Astrocyte of the spinal cord (primary cell): ENCODE results near the gene TACSTD2.

ENCODE experiments used
- DNase-seq: peaks from one replicate; pipeline ENCODE4 v3.0.0; 2011; ENCODE audit warnings: low read depth, low spot score
- H3K4me3 ChIP-seq: 2 replicates; pipeline ENCODE4 v1.5.1; 2011; ENCODE audit warnings: low read depth, mild to moderate bottlenecking, low read length, moderate library complexity
- in situ Hi-C: cut with HindIII; loops from 2 replicates; pipeline ENCODE4 v1.10.0; 2017; ENCODE audit warnings: low sequenced_read_pairs
- TF ChIP-seq, protein P1 (sequence below): IDR thresholded peaks from 2 replicates; pipeline ENCODE4 v1.5.1; 2012; ENCODE audit warnings: low read depth, mild to moderate bottlenecking, low read length, inconsistent platforms

The TACSTD2 gene

DNA sequence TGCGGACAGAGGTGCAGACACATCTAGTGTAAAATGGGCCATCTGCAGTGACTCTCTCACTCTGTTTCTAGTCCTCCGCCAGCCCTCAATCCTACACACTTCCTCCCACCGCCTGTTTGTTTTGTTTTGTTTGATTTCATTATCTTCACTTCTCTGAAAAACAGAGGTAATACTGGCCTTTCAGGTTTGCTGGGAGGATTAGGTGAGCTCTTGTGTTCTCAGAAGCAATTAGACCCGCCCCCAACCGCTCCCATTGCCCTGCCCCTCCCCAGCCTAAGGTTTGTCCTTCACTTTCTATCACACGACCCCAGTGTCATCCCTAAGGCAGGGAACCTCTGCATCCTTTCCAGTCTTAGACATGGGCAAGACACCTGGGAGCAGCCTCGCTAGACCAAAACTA, 43.2 kb upstream of the TACSTD2 start:
- no peak overlapping the region for H3K4me3 ChIP-seq
- no peak for DNase-seq
- in situ Hi-C loops: no loop called here
- TF ChIP-seq, protein P1, sequence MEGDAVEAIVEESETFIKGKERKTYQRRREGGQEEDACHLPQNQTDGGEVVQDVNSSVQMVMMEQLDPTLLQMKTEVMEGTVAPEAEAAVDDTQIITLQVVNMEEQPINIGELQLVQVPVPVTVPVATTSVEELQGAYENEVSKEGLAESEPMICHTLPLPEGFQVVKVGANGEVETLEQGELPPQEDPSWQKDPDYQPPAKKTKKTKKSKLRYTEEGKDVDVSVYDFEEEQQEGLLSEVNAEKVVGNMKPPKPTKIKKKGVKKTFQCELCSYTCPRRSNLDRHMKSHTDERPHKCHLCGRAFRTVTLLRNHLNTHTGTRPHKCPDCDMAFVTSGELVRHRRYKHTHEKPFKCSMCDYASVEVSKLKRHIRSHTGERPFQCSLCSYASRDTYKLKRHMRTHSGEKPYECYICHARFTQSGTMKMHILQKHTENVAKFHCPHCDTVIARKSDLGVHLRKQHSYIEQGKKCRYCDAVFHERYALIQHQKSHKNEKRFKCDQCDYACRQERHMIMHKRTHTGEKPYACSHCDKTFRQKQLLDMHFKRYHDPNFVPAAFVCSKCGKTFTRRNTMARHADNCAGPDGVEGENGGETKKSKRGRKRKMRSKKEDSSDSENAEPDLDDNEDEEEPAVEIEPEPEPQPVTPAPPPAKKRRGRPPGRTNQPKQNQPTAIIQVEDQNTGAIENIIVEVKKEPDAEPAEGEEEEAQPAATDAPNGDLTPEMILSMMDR: no peak

GRCh38 chr1:58619286-58620054, 42.4 kb upstream of the TACSTD2 start:
- TF ChIP-seq, protein P1: no peak
- in situ Hi-C loops: no loop called here
- no peak overlapping the region for H3K4me3 ChIP-seq
- DNase-seq: no peak

DNA sequence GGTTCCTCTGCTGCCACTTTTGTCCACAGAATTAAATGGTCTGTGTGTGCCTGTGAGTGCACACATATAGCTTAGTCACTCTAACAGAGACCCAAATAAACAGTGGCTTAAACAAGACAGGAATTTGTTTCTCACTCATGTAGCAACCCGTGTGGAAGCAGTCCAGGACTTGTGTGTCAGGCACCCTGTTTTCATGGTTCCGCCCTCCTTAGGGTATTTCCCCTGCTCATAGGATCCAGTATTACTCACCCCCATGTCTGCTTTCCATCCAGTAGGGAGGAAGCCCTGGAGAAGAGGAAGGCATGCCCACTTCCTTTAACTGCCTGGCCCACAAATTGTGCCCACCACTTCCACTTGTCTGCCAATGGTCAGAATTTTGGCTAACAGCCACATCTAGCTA, 41.3 kb upstream of the TACSTD2 start:
- in situ Hi-C loops: no loop called here
- DNase-seq: peak; percentile 42
- TF ChIP-seq, protein P1: no peak
- H3K4me3 ChIP-seq: no peak overlapping the region

GRCh38 chr1:58611861-58612385, 34.9 kb upstream of the TACSTD2 start:
- DNase-seq: no peak
- TF ChIP-seq, protein P1: no peak
- H3K4me3 ChIP-seq: no peak overlapping the region
- in situ Hi-C loops: no loop called here

GRCh38 chr1:58608945-58609344, 31.9 kb upstream of the TACSTD2 start:
- in situ Hi-C loops: no loop called here
- TF ChIP-seq, protein P1: no peak
- no peak for DNase-seq
- no peak overlapping the region for H3K4me3 ChIP-seq

DNA sequence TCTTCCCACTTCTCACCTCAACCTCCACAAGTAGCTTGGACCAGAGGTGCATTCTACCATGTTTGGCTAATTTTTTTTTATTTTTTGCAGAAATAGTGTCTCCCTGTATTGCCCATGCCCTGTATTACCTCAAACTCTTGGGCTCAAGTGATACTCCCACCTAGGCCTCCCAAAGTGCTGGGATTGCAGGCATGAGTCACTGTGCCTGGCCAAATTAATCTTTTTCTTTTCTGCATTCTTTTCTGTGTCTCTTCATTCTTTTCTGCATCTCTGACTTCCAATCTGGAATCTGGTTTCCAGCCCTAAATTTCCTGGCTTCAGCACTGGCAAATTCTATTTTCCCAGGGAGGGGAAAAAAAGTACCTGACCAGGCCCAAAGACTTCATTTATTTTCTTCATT, 31.2 kb upstream of the TACSTD2 start:
- no peak for DNase-seq
- in situ Hi-C loops: no loop called here
- no peak overlapping the region for H3K4me3 ChIP-seq
- TF ChIP-seq, protein P1: no peak
